ENCODE results near the gene CYFIP2.

DNA sequence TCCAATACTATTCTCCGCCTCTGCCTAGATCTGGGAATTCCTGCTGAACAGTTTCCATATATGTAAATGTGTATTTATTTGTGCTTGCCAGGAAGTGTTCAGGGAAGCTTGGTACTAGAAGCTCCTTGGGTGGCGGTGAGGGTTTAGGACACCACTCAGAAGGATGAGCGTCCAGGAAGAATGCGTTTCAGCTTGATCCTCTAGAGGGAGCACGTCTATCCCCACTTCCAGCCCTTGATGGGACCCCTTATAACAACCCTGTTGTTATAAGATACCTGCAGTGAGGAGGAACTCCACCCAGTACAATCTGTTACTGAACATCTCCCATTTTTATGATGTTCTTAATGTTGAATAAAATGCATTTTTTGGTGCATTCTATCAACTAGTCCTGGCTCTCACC is 88.9 kb downstream of the CYFIP2 start:
- no peak for TF ChIP-seq MYC (IDR thresholded peaks at IDR 0.05; ENCODE audit: insufficient read depth, insufficient read length, insufficient replicate concordance, low read length, severe bottlenecking)
- TF ChIP-seq POLR2AphosphoS5 (IDR thresholded peaks at IDR 0.05; ENCODE audit: low read length), result no peak
- TF ChIP-seq, protein P1, sequence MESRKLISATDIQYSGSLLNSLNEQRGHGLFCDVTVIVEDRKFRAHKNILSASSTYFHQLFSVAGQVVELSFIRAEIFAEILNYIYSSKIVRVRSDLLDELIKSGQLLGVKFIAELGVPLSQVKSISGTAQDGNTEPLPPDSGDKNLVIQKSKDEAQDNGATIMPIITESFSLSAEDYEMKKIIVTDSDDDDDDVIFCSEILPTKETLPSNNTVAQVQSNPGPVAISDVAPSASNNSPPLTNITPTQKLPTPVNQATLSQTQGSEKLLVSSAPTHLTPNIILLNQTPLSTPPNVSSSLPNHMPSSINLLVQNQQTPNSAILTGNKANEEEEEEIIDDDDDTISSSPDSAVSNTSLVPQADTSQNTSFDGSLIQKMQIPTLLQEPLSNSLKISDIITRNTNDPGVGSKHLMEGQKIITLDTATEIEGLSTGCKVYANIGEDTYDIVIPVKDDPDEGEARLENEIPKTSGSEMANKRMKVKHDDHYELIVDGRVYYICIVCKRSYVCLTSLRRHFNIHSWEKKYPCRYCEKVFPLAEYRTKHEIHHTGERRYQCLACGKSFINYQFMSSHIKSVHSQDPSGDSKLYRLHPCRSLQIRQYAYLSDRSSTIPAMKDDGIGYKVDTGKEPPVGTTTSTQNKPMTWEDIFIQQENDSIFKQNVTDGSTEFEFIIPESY (IDR thresholded peaks at IDR 0.05), result no peak
- no peak for TF ChIP-seq FOXM1 (IDR thresholded peaks at IDR 0.05; ENCODE audit: low read depth, low read length)
- TF ChIP-seq RAD21 (IDR thresholded peaks at IDR 0.05; ENCODE audit: insufficient read depth, low read depth, low read length), result no peak
